CD4-positive, alpha-beta T cell treated with Interleukin-15 for 1 hour (primary cell): ENCODE results near the gene SNRNP70.
A peak's percentile ranks its signal among the peaks of the same experiment; 100 is the strongest.

Experiments used
- DNase-seq: peaks from one replicate; pipeline ENCODE4 v3.0.0-alpha.2; 2020

SNRNP70 gene

DNA sequence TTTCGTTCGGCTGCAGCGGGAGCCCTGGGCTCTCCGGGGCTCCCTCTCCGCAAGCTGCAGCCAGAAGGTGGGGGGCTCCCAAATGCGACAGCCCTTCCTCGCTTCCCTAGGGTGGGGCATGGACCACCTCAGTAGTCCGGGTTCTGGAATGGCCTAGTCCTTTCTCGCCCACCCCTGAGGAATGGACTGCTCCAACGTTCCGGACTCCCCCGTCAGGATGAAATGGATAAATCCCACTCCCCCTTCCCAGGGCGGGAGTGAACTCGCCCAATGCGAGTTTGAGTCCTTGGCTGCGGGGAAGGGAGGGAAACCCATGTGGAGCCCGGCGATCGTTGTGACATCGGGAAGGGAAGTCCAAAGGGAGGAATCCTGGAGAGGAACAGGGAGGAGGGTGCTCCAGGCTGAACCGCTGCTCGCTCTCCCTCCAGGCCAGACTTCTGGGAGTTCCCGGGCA, 64.4 kb downstream of the SNRNP70 start:
- DNase-seq, result no peak

- peak; percentile 37 for DNase-seq
These were observed 65.1 kb downstream of the SNRNP70 start for GRCh38 chr19:49150106-49150943.

- no peak for DNase-seq
These were observed 65.6 kb downstream of the SNRNP70 start for GRCh38 chr19:49150944-49151243.

- peak; percentile 20 for DNase-seq
These were observed 66.2 kb downstream of the SNRNP70 start for GRCh38 chr19:49151267-49152118.

DNA sequence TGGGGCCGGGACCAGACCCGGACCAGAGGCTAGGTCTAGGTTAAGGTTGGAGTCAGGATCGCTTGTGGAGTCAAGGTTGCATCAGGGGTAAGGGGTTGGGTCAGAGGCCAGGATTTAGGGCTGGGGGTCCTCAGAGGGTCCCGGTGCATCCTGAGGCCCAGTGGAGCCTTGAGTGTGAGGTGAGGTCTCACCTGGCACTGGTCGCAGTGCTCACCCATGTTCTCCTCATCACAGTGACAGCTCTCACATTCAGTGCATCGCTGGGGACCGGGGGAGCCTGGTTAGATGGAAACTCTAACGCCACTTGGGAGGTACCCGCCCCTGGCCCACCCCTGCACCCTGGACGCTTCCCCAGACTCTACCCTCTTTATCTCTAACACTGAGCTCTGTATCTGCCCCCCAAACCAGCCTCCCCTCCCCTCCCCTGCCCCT, 66.9 kb downstream of the SNRNP70 start:
- DNase-seq, result no peak

DNA sequence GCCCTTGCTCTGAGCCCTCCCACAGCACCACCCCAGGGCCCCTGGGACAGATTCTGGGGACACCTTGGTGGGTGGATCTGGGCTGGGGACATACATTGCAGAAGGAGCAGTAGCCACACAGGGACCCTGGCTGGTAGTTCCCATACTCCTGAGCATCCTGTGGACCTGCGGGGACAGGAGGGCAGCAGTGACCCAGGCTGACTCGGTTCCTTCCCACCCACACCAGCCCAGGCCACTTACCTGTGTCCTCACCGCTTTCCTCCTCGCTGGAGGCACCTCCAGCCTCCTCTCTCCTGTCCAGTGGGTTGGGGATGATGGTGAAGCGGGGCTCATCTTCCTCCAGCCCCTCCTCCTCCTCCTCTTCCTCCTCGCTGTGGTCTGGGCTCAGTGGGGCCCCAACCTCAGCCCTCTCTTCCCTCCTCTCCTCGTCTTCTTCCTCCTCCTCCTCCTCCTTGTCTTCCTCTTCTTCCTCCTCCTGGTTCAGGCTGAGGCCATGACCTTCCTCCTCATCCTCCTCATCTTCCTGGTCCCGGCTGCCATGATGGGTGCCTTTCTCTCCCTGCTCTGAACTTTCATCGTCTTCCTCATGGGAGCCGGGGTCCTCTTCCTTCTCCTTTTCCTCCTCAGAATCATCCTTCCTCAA, 68.0 kb downstream of the SNRNP70 start:
- DNase-seq, result no peak

DNA sequence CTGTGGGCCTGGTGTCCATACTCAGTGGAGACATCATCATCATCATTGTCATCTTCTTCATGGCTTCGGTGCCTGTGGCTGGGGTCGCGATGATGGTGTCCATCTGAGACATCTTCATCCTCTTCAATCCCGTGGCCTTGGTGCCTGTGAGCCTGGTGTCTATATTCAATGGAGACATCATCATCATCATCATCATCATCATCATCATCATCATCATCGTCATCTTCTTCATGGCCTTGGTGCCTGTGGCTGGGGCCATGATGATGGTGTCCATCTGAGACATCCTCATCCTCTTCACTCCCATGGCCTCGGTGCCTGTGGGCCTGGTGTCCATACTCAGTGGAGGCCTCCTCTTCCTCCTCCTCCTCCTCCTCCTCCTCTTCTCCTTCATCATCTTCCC, 69.0 kb downstream of the SNRNP70 start:
- no peak for DNase-seq

GRCh38 chr19:49155005-49155819, 70.0 kb downstream of the SNRNP70 start, which contains the start of gene HRC:
Gene HRC, minus strand, starts transcription at chr19:49155396. Its CDS starts 159 bp downstream, at chr19:49155237.
- DNase-seq, result no peak

- DNase-seq, result no peak
These were observed 70.6 kb downstream of the SNRNP70 start for GRCh38 chr19:49155820-49156346.

- DNase-seq, result peak; percentile 43
These were observed 72.4 kb downstream of the SNRNP70 start, which contains the start of gene TRPM4 for GRCh38 chr19:49157445-49158224. Gene TRPM4, plus strand, starts transcription at chr19:49157792. Its CDS starts 75 bp downstream, at chr19:49157867.
